Stimulated activated CD4-positive, alpha-beta T cell treated with anti-CD3 and anti-CD28 coated beads, Interleukin-1b, Interleukin-23, amount 100 ng/mL, for 4 hours (primary cell): ENCODE measurements around the gene PEX11B.

Experiments used
- DNase-seq, 2 donors: peaks; one replicate each; pipeline ENCODE4 v3.0.0-alpha.2; 2020; ENCODE audit warnings: low read depth in 2 of 2

PEX11B gene

DNA sequence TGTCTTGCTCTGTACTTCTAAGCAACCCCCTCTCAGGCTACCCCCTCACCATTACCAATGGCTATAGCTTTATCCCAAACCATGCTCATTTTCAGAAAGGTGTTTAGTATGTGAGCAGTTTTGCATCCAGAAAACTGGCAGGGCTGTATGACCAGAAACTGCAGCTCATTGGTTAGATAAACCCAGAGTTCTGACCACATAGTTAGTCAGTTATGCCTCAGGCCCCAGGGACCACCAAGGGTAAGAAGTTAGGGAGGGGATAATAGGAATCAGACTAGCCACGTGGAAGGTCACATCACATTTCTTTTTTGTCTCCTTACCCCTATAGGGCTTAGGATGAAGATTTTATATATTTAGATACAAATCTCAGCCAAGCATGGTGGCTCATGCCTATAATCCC, 9.9 kb downstream of the PEX11B start:
- DNase-seq = no peak

DNA sequence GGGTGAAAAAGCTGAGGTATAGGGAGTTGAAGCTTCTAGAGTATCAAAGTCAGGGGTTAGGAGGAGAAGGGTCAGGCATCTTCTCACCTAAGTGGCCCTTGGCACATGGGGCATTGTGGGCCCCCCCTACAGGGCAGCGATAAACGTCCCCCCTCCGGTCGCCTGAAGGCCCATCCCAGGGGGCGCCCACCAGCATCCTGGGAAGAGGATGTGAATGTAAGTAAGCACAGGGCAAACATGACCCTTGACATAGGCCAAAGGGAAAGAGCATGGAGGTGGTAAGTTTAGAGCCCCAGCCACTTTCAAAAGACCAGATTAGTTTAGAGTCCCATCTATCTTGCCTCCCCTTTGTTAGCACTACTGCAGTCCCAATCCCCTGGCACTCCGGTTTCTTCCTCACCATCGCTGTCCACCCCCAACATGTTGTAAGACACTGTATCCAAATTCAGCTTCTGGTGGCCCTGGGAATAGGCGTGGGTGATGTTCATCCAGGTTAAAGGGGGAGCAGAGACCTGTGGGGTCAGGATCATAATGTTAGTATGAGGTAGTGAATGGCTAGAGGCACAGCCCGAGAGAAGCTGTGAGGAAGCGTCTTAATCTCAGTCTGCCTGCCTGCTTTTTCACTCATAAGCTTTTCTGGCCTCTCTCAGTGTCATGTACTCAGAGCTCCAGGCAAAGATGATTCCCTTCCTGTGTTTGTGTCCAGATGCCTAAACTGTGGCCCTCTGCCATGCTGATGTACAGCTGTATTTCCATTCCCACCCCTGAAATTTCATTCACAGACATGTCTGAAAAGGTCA, 11.4 kb downstream of the PEX11B start:
- DNase-seq = no peak

DNA sequence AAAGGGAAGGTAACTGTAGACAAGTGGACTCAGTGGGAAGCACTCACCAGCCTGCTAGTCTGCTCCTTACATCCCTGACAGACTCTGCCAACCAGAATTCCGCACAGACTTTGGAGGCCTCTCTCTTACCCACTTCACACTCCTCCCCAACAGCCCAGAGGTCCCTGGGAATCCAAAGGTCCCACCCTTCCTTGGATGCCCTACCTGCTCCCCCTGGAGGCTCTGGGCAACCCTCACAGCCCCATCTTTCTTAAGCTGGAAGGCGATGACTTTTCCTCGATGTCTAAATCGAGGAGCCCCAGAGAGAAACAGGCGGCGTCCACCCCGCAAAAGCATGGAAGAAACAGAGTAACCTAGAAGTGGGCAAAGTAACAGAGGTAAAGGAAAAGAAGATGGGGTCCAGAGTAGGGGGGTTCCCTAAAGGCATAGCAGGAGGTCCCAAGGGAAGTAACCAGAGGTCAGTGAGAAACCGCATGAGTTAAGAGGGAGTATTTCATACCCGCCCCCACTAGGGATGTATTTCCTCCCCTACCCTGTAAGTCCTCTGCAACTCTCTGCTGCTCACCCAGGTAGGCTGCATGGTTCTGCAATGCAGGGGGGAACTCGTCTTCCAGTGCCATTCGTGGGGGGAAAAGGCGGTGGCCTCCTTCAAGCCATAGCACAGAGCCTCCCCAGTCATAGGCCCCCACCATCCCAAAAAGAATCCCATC, 17.1 kb downstream of the PEX11B start:
- no peak for DNase-seq

DNA sequence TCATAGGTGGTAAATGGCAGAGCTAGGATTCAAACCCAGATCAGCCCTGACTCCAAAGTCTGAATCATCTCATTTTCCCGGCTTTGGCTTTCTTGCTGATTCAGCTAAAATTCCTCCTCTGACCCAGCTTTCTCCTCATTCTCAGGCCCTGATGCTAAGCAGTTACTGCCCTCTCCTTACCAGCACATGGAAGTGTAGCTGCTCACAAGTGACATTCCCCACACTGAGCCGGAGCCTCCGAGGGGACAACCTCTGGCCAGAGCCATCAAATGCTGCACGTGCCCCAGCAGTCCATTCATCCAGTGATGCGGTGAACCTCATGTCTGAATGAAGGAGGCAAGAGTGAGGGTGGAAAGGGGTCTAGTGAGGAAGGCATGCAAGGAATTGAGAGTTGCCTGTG, 19.8 kb downstream of the PEX11B start:
- no peak for DNase-seq

DNA sequence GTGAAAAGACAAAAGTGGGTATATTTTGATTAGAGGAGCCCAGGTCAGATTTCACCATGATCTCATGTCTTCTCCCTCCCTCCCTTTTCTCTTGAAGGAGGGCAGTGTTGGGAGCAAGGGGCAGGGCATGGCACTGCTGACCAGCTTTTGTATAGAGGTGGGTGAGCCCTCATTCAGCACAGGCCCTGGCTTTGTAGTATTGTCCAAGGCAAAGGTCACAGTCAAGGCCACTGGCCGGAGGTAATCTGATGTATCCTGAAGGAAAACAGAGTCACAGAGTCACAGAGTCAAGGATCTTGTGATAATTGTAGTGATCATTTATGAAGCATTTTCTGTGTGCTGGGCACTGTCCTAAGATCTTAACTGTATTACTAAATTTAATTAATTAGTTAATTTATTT, 20.5 kb downstream of the PEX11B start:
- no peak for DNase-seq

DNA sequence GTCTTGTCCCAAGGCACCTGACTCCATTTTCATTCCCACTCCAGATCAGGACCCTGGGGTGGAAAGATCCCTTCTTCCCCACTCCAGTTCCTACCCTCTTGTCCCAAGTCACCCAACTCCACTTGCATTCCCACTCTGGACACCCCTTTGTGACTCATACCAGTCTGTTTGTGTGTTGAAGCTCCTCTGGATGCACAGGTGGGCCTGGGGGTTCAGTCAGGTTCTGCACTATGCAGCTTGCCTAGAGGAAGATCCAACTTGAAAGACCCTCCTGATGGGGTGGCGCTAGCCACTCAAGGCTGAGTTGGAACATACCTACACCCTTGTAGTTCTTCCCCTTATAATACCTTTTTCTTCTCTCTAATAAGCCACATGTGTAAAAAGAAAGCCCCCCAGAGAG, 23.0 kb downstream of the PEX11B start:
- DNase-seq = no peak

DNA sequence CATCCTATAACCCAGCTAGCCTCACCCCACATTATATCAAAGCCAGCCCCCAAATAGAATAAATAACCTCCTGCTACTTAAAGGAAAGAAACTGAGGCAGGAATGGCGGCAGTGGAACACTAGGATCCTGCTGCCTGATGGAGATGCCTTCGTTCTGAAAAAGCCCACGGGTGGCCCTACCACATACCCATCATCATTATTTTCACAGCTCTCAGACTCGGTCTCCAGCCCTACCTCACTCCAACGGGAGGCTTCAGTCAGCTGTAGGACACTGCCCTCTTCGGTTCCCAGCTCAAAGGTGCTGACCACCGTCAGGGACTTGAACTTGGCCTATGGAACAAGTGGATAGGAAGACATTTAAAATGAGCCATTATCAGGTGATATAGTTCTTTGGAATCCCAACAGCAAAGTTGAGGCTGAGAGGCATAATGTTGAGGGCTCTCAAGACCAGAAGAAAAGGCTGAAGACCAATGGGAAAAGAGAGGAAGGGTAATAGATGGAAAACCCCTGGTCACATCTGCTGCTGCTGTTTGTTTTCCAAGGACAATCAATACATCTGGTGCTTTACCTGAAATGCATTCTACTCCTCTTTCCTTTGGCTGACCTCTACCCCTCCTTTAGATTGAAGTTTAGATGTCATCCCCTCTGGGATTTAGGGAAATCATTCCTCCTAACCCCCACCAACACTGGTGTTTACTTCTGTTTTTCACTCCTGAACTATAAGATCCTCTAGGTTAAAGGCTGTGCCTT, 25.0 kb downstream of the PEX11B start:
- DNase-seq = no peak

DNA sequence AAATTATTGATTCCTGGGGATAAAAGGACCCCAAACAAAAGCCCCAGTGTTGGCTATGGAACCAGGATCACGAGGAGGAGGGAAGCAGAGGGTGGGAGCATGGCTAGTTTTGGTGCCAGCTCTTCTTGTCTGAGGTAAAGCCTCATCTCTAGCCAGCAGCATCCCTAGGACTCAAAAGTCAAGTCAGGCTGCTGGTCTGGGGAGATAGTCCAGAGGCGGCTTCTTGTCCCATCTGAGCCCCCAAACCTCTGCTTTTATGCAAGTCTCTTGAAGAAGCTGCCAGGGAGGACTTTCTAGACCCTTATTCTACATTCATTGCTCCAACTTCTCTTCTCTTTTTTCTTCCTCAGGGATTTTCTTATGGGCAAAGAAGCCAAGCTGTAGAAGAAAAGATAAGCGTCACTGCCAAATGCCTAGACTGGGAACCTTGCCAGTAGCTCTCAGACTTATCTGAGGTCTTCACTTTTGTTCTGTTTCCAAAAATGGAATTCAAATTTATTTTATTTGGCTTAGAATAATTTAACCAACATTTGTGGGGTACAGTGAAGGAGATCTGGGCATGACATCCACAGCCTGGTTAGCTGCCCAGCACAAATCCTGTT, 25.9 kb downstream of the PEX11B start:
- DNase-seq = no peak

DNA sequence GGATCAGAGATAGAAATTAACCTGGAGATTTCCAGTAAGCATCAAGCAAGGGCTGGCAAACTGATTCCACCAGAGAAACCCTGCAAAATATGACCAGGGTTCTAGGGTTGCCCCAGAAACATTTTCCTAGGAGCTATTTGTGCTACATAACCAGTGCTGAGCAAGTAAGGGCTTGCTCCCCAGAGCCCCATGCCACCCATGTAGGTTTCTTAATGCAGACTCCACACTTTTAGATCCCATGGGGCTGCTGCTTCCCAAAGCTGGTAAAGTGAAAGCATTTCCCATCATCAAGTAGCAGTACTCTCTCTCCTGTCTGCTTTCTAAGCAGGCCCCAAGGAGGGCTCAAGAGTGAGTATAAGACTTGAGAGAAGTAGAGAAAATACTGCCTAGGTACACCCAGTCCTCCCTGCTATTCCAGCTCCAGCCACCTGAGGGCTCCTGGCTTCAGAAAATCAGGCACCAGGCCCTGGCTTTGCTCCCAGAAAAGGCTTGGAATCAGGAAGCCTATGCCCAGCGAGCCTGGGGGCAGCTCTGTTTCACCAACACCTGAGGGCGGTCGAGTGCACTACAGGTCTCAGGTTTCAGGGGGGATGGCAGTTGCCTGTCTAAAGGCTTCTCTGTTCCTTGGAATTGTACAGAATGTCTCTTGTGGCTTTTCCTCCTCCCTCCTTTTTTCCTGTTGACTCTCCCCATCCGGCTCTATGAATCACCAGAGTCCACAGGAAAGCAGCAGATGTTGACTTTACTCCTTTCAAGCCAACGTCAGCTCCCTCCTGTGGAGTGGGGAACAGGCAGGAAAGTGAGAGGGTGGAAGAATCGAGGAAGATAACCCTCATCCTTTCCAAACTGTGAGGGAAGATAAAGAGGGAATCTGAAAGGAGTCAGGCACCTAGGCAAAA, 26.7 kb downstream of the PEX11B start:
- peak; percentile 24 to 48 for DNase-seq

DNA sequence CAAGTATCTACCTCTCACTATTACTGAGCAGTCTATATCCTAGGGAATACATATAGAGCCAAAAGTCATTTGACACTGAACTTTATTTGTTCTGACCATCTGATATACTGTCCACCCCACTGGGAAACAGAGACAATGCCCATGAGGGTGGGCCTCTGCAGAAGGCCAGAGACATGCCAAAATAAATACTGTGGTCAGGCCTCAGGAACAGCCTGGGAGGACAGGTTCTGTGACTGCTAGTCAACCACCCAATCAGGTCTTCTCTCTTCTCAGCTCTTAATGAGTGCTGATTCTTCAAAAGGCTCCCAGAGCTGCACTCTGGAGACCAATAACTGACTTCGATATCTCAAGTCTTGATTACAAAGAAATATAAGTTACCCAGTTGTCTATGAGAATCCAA, 27.4 kb downstream of the PEX11B start:
- no peak for DNase-seq

DNA sequence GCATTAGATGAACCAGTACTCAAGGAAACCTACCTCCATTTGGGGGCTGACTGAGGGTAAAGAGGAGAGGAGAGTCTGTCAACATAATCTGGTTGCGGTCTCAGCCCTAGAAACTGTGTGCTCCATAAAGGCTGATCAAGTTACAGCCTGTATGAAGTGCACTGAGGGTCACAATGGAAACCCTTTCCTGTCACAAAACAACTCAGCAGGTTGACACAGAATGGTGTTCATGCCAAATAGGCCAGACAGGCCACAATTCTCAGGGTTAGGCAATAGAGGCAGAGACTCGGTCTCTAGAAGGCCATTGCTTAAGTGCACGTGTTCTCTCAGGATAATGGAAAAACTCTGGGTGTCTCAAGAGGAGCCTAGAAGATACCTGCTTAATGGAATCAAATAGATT, 28.8 kb downstream of the PEX11B start:
- no peak for DNase-seq

DNA sequence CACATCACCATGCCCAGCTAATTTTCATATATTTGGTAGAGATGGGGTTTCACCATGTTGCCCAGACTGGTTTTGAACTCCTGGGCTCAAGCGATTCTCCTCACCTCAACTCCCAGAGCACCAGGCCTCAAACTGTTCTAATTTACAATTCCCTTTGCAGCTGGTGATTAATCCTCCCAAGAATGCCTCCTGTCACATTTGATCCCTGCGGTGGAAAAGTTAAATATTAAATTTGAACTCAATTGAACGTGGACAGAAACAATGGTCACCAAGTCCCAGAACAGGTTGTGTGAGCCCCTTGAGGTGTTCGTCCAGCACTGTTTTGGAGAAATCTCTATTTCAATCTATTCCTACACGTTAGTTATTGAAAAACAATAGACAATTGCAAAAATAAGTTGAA, 30.9 kb downstream of the PEX11B start:
- no peak for DNase-seq

DNA sequence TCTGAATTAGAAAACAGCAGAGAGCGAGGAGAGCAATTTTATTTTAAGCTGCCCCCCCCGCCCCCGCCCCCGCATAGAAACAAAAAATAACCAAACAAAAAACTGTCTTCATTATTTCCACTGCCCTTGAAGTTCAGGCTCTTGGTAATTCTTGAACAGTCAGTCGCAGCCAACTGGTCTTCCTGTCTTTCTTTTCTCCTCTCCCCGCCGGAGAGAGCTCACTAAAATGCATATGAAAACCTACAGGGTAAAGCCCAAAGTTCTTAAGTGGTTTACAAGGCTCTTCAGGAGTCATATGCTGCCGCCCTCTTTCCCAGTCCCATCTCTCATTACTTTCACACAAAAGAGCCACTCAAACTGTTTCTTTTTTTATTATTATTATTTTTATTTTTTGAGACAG, 31.7 kb downstream of the PEX11B start:
- no peak for DNase-seq

DNA sequence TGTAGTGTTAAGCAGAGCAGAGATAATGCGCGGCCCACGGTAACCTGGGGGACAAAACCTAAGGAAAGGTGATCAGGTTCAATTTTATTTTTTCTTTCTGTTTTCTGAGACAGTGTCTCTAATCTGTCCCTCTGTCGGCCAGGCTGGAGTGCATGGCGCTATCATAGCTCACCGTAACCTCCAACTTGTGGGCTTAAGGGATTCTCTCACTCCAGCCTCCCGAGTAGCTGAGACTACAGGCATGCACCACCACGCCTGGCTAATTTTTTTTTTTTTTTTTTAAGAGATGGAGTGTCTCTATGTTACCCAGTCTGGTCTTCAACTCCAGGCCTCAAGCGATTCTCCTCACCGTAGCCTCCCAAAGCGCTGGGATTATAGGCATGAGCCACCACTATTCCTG, 32.1 kb downstream of the PEX11B start:
- no peak for DNase-seq

DNA sequence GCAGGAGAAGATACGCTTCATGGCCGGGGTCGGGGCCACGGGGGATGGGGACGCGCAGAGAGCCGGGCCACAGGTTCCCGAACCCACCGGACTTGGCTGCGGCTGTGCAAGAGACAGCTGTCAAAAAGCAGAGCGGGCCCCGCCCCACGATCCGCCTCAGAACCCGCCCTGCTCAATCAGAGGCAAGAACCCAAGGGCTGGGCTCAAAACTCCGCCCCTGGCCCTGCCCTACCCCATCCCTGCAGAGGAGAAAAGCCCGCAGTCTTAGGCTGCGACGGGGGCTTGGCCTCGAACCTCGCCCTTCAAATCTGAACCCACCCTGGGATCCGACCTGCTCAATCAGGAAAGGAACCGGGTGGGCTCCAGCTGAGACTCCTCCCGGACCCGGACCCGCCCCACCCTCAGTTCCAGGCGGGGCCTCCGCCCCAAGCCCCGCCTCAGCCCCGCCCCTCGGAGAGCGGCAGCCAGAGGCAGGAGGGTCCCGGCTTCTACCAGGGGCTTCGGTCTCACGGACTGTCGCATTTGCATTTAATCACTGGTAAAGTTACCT, 32.7 kb downstream of the PEX11B start, which contains the start of gene ANKRD35:
TSS of gene ANKRD35 (minus strand) at position 129 of the 550 bp plus-strand sequence. CDS start at position 21, 108 bp downstream.
- DNase-seq = peak; percentile 74 to 85

DNA sequence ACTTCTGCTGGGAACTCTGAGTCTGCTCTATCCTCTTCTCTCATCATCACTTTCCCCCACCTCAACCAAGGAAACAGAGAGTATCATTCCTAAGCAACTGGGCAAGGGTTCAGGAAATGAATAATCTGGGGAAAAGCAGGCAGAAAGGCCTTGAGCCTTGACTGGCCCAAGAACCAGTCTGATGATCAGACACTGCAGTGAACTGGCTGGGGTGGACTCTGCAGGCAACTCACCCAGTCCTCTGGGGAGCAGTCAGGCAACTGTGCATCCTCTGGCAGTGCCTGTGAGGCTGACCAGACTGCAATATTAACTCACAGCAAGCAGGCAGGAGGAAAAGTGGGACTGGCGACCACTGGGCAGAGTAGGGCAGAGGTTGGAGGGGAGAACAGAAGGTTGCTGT, 33.8 kb downstream of the PEX11B start:
- no peak for DNase-seq

DNA sequence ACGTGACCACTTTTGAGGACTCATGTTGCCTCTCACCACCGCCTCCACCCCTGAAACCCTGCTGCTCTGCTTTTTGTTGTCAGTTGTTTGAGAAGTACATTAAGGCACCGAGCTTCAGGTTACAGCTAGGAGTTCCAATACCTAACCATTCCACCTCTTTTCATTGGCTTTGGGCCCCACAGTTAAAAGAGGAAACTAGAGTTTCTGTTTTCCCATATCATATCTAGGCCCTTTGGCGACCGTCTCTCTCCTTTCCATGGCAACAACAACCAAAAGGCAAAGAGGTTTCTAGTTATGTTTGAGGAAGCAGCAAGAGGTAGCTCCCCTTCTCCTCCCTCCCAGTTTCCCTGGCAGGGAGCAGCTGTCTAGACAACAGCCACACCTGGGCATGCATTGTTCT, 38.7 kb downstream of the PEX11B start:
- no peak for DNase-seq

DNA sequence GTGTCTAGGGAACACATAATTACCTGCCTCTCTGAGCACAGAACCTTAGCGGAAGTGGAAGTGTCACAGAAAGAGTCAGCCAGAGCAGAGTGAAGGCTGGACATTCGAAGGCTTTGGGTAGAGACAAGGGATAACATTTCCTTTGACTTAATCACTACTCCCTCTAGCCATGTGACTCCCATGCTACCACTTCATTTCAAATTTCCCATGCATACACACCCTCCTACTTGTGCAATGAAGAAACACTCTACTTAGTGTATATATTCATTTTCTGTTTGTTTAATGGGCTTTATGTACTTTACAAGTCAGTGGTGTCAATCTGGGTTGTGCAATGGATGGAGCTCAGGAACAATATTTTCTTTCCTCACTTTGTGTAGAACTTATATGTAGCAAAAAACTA, 39.8 kb downstream of the PEX11B start:
- DNase-seq = no peak

DNA sequence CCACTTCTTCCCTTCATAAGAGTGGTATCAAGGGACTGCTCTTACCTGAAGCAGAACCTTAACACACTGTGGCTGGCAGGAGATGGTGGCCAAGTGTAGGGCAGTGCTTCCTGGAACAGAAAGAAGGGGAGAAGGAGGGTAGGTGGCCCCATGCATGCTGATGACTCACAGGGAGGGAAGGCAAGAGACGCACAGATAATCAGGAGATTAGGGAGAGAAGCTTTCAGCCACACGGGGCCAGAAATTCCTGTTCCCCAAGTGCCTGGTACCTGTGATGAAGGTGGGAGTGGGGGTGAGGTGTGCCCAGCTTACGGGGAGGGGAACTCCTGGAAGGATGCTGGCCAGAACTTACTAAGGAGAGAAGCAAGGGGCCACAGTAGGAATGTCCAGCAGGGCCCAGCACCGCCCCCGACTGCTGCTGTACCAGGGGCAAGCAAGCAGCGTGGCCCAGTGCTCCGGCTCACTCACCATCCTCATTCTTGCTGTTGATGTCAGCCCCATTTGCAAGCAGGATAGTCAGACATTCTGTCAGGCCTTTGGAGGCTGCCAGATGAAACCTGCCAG, 40.5 kb downstream of the PEX11B start:
- DNase-seq = no peak

DNA sequence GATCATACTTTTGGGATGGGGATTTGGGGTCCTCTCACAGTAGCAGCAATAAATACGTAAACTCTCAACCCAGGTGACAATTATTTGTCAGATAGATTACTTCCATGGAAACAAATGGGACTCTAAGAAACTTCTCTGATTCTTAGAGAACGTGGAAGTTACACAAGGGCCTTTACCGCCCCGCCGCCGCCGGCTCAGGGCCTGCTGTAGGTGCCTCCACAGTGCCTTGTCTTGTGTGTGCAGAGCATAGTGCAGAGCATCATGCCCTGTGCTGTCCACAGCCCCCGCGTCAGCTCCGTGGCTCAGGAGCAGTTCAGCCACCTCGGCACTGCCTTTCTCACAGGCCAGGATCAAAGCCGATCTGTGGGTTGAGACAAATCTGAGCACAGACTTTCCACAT, 43.9 kb downstream of the PEX11B start:
- no peak for DNase-seq
